ENCODE measurements around the gene PCBP3. TPM values are rescaled to one million over a fixed set of nuclear protein-coding genes. Genes with fewer than 3 reads are reported as not detected.

PCBP3 gene
- total and polyA plus RNA-seq, 2 of the 8 experiments (the other 6 are each of a cell fraction or from before 2014, with no cell fraction given) = 3.5 to 6.3 TPM

- H4K5ac ChIP-seq (ENCODE audit: insufficient read length, low read depth, low read length) = no peak overlapping the region
- no peak overlapping the region for H3K18ac ChIP-seq (ENCODE audit: extremely low read depth, low read length)
- H3K79me1 ChIP-seq (ENCODE audit: low read depth, low read length) = peaks cover 3% of the 10 kb centered on the region; the same call in 1 of the 2 replicates
- H3K14ac ChIP-seq (ENCODE audit: insufficient read length) = no peak overlapping the region
- H4K20me1 ChIP-seq (replicated peaks in 1 of 2; ENCODE audit: control insufficient read depth in 1 of 2, insufficient read depth in 2 of 2, low read length in 2 of 2) = no peaks in the 10 kb centered on the region
- no peak overlapping the region for H3K56ac ChIP-seq (replicated peaks; ENCODE audit: insufficient read length, low read depth, low read length)
- no peaks in the 10 kb centered on the region for H3K23me2 ChIP-seq (ENCODE audit: low read depth, low read length)
- CTCF ChIA-PET (ENCODE audit: partially characterized antibody) = interaction anchor here (0.7 to 1.9 kb wide), 3 partner anchors 10 to 43 kb away, joined by 3 to 6 read pairs (median 3); no protein-coding TSS in a partner anchor
- no peak overlapping the region for H3K23ac ChIP-seq (ENCODE audit: insufficient read length)
- no peak overlapping the region for H2BK20ac ChIP-seq (ENCODE audit: low read length)
- no peak for TF ChIP-seq SP4 (IDR thresholded peaks at IDR 0.05; ENCODE audit: low read length)
- no peak for TF ChIP-seq EZH2 (IDR thresholded peaks at IDR 0.05; ENCODE audit: low read depth, low read length, severe bottlenecking)
- TF ChIP-seq BCL11A (IDR thresholded peaks at IDR 0.05; ENCODE audit: low read depth in 2 of 2, low read length in 2 of 2) = no peak
- TF ChIP-seq POU5F1 (IDR thresholded peaks at IDR 0.05; ENCODE audit: low read depth, low read length) = no peak
- TF ChIP-seq GABPA (IDR thresholded peaks at IDR 0.05; ENCODE audit: borderline replicate concordance, insufficient read depth, low read length) = no peak
- TF ChIP-seq RFX5 (IDR thresholded peaks at IDR 0.05; ENCODE audit: borderline replicate concordance, low read depth, low read length) = no peak
- no peak for TF ChIP-seq RBBP5 (IDR thresholded peaks at IDR 0.05; ENCODE audit: borderline replicate concordance, low read depth, low read length)
- no peak for TF ChIP-seq BACH1 (IDR thresholded peaks at IDR 0.05; ENCODE audit: low read length)
- DNase-seq (ENCODE audit: low read depth in 1 of 2, low spot score in 2 of 2) (no peak), FAIRE-seq (no peak)
- no peak overlapping the region for H4K91ac ChIP-seq (replicated peaks; ENCODE audit: insufficient read length, low read length)
- no peak overlapping the region for H2AFZ ChIP-seq (ENCODE audit: low read length)
- H3K4ac ChIP-seq (replicated peaks; ENCODE audit: insufficient read length, low read depth, low read length) = no peak overlapping the region
- H3K79me2 ChIP-seq (ENCODE audit: control insufficient read depth in 1 of 2, insufficient read depth in 2 of 2, low read length in 2 of 2) = no peaks in the 10 kb centered on the region
- H2AK5ac ChIP-seq (ENCODE audit: low read depth, low read length) = peak overlapping the region; percentile 41; the same call in 1 of the 2 replicates
- no peak overlapping the region; the same call in 1 of the 2 replicates for H4K8ac ChIP-seq (ENCODE audit: extremely low read depth, insufficient read depth, low read length)
- no peaks in the 10 kb centered on the region for H3K27me3 ChIP-seq (replicated peaks in 1 of 4; ENCODE audit: control insufficient read depth in 3 of 4, extremely low read depth in 1 of 4, insufficient read depth in 3 of 4, low read length in 3 of 4)
- WGBS, 2 experiments (ENCODE audit: extremely low coverage in 1 of 2, insufficient coverage in 1 of 2, insufficient read length in 1 of 2, insufficient replicate concordance in 2 of 2, low coverage in 1 of 2, low lambda C conversion rate in 2 of 2, missing lambda C conversion rate in 1 of 2) = 90% methylated on average over 13 of the region's 13 CpGs; no CpG with 5 or more reads in 1 of the 2 experiments
- H3K36me3 ChIP-seq (ENCODE audit: control insufficient read depth in 2 of 4, insufficient read depth in 4 of 4, low read length in 3 of 4) = no peaks in the 10 kb centered on the region
- H3K4me2 ChIP-seq (ENCODE audit: insufficient read depth in 1 of 2, low read depth in 2 of 2, low read length in 2 of 2) = no peak overlapping the region
- H3K4me1 ChIP-seq (replicated peaks in 1 of 4; ENCODE audit: control insufficient read depth in 3 of 4, insufficient read depth in 4 of 4, low read length in 3 of 4) = peaks cover 0 to 2% (median 0%) of the 10 kb centered on the region in 4 experiments; a peak in 1 of 7 replicates
- POLR2A ChIA-PET (ENCODE audit: partially characterized antibody) = no interaction called here
- H2BK120ac ChIP-seq (replicated peaks; ENCODE audit: low read depth, low read length) = no peak overlapping the region
- H3K9ac ChIP-seq (replicated peaks in 1 of 4; ENCODE audit: extremely low read depth in 1 of 4, low read depth in 3 of 4, low read length in 3 of 4) = no peak overlapping the region
- peaks cover 9 to 10% of the 10 kb centered on the region in 2 experiments for H3K9me3 ChIP-seq (ENCODE audit: insufficient read depth in 2 of 2, low read depth in 1 of 2, low read length in 1 of 2)
- 0 out of 2 replicates have a peak overlapping the region, but pooled peaks have one; percentile 5 for H2BK12ac ChIP-seq (ENCODE audit: low read depth, low read length)
- no peak overlapping the region for H3K27ac ChIP-seq (ENCODE audit: low read depth, low read length)
- H2BK5ac ChIP-seq (ENCODE audit: low read depth, low read length) = peak overlapping the region; percentile 44; the same call in 1 of the 2 replicates
- no peak overlapping the region for H3K4me3 ChIP-seq (ENCODE audit: extremely low read depth in 1 of 4, insufficient read depth in 2 of 4, low read depth in 3 of 4, low read length in 4 of 4)
- H2BK15ac ChIP-seq (ENCODE audit: low read length) = 0 out of 2 replicates have a peak overlapping the region, but pooled peaks have one; percentile 81
Observed at GRCh38 chr21:45836268-45836655, 192.7 kb downstream of the PCBP3 start.
